Stimulated activated CD8-positive, alpha-beta memory T cell treated with anti-CD3 and anti-CD28 coated beads, Interleukin-7, amount 100 ng/mL, for 24 hours (primary cell): ENCODE measurements around the gene GPR173.

Experiments used
- DNase-seq: peaks from one replicate; pipeline ENCODE4 v3.0.0-alpha.2; 2020; ENCODE audit warnings: low read depth

The GPR173 gene, protein sequence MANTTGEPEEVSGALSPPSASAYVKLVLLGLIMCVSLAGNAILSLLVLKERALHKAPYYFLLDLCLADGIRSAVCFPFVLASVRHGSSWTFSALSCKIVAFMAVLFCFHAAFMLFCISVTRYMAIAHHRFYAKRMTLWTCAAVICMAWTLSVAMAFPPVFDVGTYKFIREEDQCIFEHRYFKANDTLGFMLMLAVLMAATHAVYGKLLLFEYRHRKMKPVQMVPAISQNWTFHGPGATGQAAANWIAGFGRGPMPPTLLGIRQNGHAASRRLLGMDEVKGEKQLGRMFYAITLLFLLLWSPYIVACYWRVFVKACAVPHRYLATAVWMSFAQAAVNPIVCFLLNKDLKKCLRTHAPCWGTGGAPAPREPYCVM

GRCh38 chrX:53048169-53049126, at the start of gene GPR173:
Gene GPR173, plus strand, starts transcription at chrX:53048789. Its CDS starts 27,833 bp downstream, at chrX:53076622.
- no peak for DNase-seq

GRCh38 chrX:53000447-53001135, 48.0 kb upstream of the GPR173 start:
- no peak for DNase-seq

DNA sequence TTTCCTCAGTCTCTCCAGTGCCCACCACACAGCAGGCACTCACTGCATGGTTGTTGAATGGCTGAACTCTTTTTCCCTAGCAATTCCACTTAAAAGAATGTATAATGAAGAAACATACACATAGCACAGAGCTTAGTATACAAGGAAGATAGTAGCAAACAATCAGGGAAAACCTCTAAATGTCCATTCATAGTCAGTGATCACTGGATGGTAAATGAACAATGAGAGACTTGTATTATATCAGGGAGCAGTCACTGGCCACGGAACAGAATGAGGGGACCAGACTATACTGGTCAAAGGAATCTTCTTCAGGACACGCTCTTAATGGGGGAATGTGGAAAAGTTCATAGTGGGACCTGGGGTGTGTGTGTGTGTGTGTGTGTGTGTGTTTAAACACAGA, 46.6 kb upstream of the GPR173 start:
- DNase-seq: no peak

DNA sequence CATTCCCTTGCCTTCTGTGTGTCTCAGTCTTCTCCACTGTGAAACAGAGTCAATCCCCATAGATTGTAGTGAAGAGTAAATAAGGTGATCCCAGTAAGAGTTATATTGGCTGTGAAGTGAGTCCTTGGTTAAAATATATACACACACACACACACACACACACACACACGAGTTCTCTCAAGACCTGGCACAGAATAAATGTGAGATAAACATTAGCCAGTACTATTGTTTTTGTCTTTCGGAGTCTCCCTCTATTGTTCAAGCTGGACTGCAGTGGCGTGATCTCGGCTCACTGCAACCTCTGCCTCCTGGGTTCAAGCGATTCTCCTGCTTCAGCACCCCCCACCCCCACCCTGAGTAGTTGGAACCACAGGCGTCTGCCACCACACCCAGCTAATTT, 45.5 kb upstream of the GPR173 start:
- DNase-seq: no peak

GRCh38 chrX:53004038-53004437, 44.6 kb upstream of the GPR173 start:
- DNase-seq: no peak

GRCh38 chrX:53004811-53005210, 43.8 kb upstream of the GPR173 start:
- no peak for DNase-seq

GRCh38 chrX:53005327-53005726, 43.3 kb upstream of the GPR173 start:
- no peak for DNase-seq

- no peak for DNase-seq
Observed at GRCh38 chrX:53009032-53009431, 39.6 kb upstream of the GPR173 start.

DNA sequence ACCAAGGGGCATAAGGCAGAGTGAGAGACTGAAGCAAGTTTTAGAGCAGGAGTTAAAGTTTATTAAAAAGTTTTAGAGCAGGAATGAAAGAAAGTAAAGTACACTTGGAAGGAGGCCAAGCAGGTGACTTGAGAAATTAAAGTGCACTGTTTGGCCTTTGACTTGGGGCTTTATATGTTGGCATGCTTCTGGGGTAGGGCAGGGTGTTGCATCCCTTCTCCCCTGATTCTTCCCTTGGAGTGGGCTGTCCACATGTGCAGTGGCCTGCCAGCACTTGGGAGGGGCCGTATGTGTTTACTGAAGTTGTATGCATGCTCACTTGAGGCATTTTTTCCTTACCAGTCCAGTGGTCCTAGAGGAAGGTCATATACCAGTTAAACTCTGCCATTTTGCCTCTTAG, 35.3 kb upstream of the GPR173 start:
- no peak for DNase-seq

DNA sequence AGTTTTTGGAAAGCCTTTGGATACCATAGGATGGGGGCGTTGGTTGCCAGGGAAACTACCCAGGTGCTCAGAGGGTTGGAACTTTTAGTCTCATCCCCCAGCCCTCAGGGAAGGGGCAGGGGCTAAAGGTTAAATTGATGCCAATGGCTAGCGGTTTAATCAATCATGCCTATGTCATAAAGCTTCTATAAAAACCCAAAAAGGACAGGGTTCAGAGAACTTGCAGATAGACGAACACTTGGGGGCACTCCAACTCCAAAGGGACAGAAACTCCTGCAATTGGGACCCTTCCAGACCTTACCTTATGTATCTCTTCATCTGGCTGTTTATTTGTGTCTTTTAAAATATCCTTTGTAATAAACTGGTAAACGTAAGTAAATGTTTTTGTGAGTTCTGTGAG, 30.0 kb upstream of the GPR173 start:
- DNase-seq: no peak

- DNase-seq: no peak
Observed at GRCh38 chrX:53022381-53022780, 26.2 kb upstream of the GPR173 start.

GRCh38 chrX:53028678-53029077, 19.9 kb upstream of the GPR173 start:
- no peak for DNase-seq

DNA sequence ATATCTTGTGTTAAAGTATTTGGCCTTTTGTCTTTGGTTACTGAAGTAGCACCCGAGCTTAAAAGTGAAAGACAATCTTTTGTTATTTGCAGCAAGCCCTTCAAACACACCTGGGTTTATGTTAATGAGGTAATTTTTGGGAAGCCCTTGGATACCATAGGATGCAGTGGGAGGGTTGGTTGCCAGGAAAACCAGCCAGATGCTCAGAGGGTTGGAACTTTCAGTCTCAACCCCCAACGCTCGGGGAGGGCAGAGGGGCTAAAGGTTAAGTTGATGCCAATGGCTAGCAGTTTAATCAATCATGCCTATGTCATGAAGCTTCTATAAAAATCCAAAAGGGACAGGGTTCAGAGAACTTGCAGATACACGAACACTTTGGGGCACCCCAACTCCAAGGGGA, 17.2 kb upstream of the GPR173 start:
- no peak for DNase-seq

DNA sequence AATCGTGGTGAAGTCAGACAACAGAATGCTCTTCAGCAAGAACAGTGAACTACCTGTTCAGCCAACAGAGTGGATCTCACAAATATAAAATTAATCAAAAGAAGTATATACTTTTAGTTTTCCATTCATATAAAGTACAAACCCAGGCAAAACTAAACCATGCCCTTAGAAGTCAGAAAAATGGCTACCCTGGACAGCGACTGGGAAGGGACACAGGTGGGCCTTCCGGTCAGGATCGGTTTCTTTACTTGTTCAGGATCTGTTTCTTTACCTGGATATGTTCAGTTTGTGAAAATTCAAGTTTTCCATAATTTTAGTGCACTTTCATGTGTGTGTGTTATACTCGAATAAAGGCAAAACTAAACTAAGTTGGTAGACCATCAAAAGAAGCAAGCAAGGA, 12.4 kb upstream of the GPR173 start:
- DNase-seq: no peak

DNA sequence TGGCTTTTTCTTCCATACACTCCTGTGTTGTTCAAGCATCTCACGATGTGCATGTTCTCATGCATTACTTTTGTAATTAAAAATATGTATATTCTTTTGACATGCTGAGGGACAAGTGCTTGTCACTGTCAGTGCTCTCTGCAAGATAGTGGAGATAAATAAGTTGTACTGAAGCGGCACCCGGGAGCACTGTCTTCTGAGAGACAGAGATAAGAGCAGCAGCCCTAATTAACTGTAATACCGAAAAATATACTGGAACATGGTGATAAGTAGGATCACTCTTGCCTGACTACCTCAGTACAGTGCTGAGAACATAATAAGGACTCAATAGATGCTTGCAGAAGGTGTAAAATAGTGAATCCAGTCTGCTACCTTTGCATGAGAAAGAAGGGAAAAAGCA, 9.4 kb upstream of the GPR173 start:
- DNase-seq: no peak

DNA sequence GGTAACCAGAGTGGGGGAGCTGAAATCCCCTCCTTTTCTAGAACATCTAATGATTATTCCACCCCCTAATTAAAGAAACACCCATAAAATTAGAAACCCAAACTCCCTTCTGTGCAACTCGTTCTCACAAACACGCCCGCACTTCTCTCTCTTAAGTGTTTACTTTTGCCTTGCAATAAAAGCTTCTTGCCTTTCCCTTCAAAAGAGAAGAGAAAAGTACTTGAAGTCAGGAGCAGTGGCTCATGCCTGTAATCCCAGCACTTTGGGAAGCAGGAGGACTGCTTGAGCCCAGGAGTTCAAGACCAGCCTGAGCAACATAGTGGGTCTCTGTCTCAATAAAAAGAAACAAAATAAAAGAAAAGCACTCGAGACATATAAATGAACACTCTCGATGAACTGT, 3.6 kb upstream of the GPR173 start:
- no peak for DNase-seq

- DNase-seq: no peak
Observed at GRCh38 chrX:53047228-53047627, 1.4 kb upstream of the GPR173 start.

DNA sequence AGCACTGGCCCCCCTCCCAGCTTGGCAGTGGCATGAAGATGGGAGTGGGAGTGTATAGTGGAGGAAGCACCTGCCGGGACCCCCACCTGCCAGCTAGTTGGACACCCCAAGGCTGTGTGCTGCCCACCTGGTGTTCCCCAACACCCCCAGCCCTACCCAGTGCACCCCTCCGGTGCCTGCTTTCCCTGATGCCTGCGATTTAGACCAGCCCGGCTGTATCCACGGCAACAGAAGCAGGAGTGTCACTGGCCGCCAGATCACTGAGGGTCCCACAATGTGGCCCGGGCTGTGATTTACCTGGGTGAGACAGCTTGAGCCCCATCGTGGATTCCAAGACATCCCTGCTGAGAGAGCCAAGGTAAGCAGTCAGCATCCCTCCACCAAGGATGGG, 533 bp downstream of the GPR173 start:
- DNase-seq: no peak

- DNase-seq: no peak
Observed at GRCh38 chrX:53050841-53051240, 2.3 kb downstream of the GPR173 start.

GRCh38 chrX:53055244-53055849, 6.8 kb downstream of the GPR173 start:
- no peak for DNase-seq

GRCh38 chrX:53056292-53056691, 7.7 kb downstream of the GPR173 start:
- DNase-seq: no peak

DNA sequence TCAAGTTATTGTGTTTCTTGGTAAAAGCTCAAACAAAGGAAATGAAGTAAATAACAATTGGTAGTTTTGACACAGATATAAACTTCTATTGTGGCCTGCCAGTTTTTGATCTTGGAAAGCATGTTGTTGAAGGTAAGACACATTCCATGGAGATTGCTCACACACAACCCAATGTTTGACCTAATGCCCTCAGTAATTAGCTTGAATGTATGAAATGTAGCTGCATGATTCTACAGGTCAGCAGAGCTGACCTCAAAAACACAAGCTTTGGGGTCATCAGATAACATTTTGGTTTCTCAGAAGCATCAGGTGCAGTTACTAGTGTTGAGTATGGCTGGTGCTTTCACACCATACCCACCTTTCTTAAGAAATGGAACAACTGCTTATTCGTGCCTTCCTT, 16.5 kb downstream of the GPR173 start:
- DNase-seq: no peak
